Liver (tissue), 3 donors: ENCODE results near the gene EVC.

ENCODE experiments used
- NR2F2 ChIP-seq: IDR thresholded peaks from 2 replicates; pipeline ENCODE4 v1.6.1; 2016; ENCODE audit warnings: antibody characterized with exemption
- REST ChIP-seq: IDR thresholded peaks from 2 replicates; pipeline ENCODE4 v1.6.1; 2016; ENCODE audit warnings: antibody characterized with exemption, mild to moderate bottlenecking
- YY1 ChIP-seq: IDR thresholded peaks from 2 replicates; pipeline ENCODE4 v1.6.1; 2016; ENCODE audit warnings: antibody characterized with exemption, mild to moderate bottlenecking
- ZBTB33 ChIP-seq: IDR thresholded peaks from 2 replicates; pipeline ENCODE4 v1.6.1; 2016; ENCODE audit warnings: antibody characterized with exemption
- TF ChIP-seq, protein P1 (sequence below): fragments of 150-350 bp; IDR thresholded peaks from 2 replicates; pipeline ENCODE4 v1.5.1; 2017; ENCODE audit warnings: improper control_type of control experiment, low read depth, low read length; ENCODE audit not compliant: missing input control
- donor health status: healthy.
- donor health status: healthy.

DNA sequence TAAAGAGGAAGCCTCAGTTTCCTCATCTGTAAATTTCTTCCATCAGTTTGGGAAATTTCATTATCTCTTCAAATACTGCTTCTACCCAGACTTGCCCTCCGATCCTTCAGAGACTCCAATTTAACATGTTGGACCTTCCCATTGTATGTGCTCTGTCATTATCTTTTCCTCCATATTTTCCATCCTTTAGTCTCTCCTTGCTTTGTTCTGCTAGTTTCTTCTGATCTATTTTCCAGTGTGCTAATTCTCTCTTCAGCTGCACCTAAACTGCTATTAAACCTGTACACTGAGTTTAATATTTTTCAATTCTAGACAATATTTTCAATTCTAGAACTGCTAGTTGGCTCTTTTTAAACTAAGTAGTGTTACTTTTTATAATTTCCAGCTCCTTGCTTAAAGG lies 65.5 kb downstream of the EVC start:
- TF ChIP-seq, protein P1, sequence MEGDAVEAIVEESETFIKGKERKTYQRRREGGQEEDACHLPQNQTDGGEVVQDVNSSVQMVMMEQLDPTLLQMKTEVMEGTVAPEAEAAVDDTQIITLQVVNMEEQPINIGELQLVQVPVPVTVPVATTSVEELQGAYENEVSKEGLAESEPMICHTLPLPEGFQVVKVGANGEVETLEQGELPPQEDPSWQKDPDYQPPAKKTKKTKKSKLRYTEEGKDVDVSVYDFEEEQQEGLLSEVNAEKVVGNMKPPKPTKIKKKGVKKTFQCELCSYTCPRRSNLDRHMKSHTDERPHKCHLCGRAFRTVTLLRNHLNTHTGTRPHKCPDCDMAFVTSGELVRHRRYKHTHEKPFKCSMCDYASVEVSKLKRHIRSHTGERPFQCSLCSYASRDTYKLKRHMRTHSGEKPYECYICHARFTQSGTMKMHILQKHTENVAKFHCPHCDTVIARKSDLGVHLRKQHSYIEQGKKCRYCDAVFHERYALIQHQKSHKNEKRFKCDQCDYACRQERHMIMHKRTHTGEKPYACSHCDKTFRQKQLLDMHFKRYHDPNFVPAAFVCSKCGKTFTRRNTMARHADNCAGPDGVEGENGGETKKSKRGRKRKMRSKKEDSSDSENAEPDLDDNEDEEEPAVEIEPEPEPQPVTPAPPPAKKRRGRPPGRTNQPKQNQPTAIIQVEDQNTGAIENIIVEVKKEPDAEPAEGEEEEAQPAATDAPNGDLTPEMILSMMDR, result no peak
- TF ChIP-seq REST (no peak), YY1 (no peak), ZBTB33 (no peak), NR2F2 (no peak)
